HepG2 (cell line): ENCODE data around the gene BLVRB. TPM values are rescaled to one million over a fixed set of nuclear protein-coding genes. Genes with fewer than 3 reads are reported as not detected.

Source experiments
- BRD4 ChIP-seq: sonication (generic); formaldehyde crosslinking; IDR thresholded peaks from 2 replicates; pipeline ENCODE4 v1.4.0; 2020; ENCODE audit warnings: missing genetic modification reagents
- EEA1 ChIP-seq: sonication (generic); formaldehyde crosslinking; IDR thresholded peaks from 2 replicates; pipeline ENCODE4 v1.5.1; 2020; ENCODE audit warnings: mild to moderate bottlenecking, missing genetic modification reagents, borderline replicate concordance
- FOXA3 ChIP-seq: IDR thresholded peaks from 2 replicates; pipeline ENCODE4 v1.6.1; 2016; ENCODE audit warnings: missing genetic modification reagents, missing compliant biosample characterization
- FOXC1 ChIP-seq: sonication (generic); formaldehyde crosslinking; IDR thresholded peaks from 2 replicates; pipeline ENCODE4 v1.8.0; 2022; ENCODE audit warnings: mild to moderate bottlenecking, missing genetic modification reagents, borderline replicate concordance
- FOXK1 ChIP-seq: sonication (generic); formaldehyde crosslinking; IDR thresholded peaks from 2 replicates; pipeline ENCODE4 v1.4.0; 2020; ENCODE audit warnings: low read depth, missing genetic modification reagents, borderline replicate concordance
- GABPA ChIP-seq, 2 experiments: IDR thresholded peaks; 2 replicates each; pipeline ENCODE4 v1.6.1; 2011 to 2016; ENCODE audit warnings: low read depth in 2 of 2, low read length in 1 of 2, missing biosample characterization in 1 of 2, missing genetic modification characterization in 1 of 2
- IRF9 ChIP-seq: sonication (generic); formaldehyde crosslinking; IDR thresholded peaks from 2 replicates; pipeline ENCODE4 v1.8.0; 2022; ENCODE audit warnings: missing genetic modification reagents, mild to moderate bottlenecking, borderline replicate concordance
- KDM2A ChIP-seq: sonication (generic); formaldehyde crosslinking; IDR thresholded peaks from 2 replicates; pipeline ENCODE4 v1.4.0; 2020; ENCODE audit warnings: low read depth, missing genetic modification reagents, borderline replicate concordance
- KDM3A ChIP-seq: IDR thresholded peaks from 2 replicates; pipeline ENCODE4 v1.6.1; 2018; ENCODE audit warnings: low read depth, missing compliant biosample characterization
- MAX ChIP-seq: IDR thresholded peaks from 2 replicates; pipeline ENCODE4 v1.6.1; 2012; ENCODE audit warnings: inconsistent platforms
- MXI1 ChIP-seq: IDR thresholded peaks from 3 replicates; pipeline ENCODE4 v1.6.1; 2012; ENCODE audit warnings: low read depth, low read length, inconsistent platforms, borderline replicate concordance
- NONO ChIP-seq, 2 experiments: fragments of 450-650 bp in 1 of 2; sonication (generic) in 1 of 2; formaldehyde crosslinking in 1 of 2; IDR thresholded peaks in 1 of 2; conservative IDR thresholded peaks in 1 of 2; 2 replicates each; pipeline versions ENCODE4 v1.6.1 to v1.8.0; 2017 to 2022; ENCODE audit warnings: mild to moderate bottlenecking in 1 of 2, missing genetic modification reagents in 1 of 2, moderate library complexity in 1 of 2
- NR0B2 ChIP-seq: sonication (generic); formaldehyde crosslinking; IDR thresholded peaks from 2 replicates; pipeline ENCODE4 v1.4.0; 2020; ENCODE audit warnings: mild to moderate bottlenecking, missing genetic modification reagents
- TFDP1 ChIP-seq: IDR thresholded peaks from 2 replicates; pipeline ENCODE4 v1.6.1; 2016; ENCODE audit warnings: missing compliant biosample characterization, missing genetic modification reagents, borderline replicate concordance
- TRIM24 ChIP-seq: sonication (generic); formaldehyde crosslinking; IDR thresholded peaks from 2 replicates; pipeline ENCODE4 v1.8.0; 2022; ENCODE audit warnings: mild to moderate bottlenecking, missing genetic modification reagents
- YEATS2 ChIP-seq: sonication (generic); formaldehyde crosslinking; IDR thresholded peaks from 2 replicates; pipeline ENCODE4 v1.4.0; 2020; ENCODE audit warnings: missing genetic modification reagents, borderline replicate concordance
- YY1 ChIP-seq: IDR thresholded peaks from 2 replicates; pipeline ENCODE4 v1.6.1; 2011; ENCODE audit warnings: low read length, low read depth, moderate library complexity, mild to moderate bottlenecking; ENCODE audit not compliant: insufficient read depth, insufficient replicate concordance
- ZBTB38 ChIP-seq: sonication (generic); formaldehyde crosslinking; IDR thresholded peaks from 2 replicates; pipeline ENCODE4 v1.5.1; 2020; ENCODE audit warnings: mild to moderate bottlenecking, missing genetic modification reagents
- ZNF225 ChIP-seq: sonication (generic); formaldehyde crosslinking; IDR thresholded peaks from 2 replicates; pipeline ENCODE4 v1.4.0; 2020; ENCODE audit warnings: mild to moderate bottlenecking, missing genetic modification reagents
- ZNF275 ChIP-seq: sonication (generic); formaldehyde crosslinking; IDR thresholded peaks from 2 replicates; pipeline ENCODE4 v1.8.0; 2022; ENCODE audit warnings: missing genetic modification reagents, mild to moderate bottlenecking, inconsistent platforms, borderline replicate concordance
- ZNF432 ChIP-seq: sonication (generic); formaldehyde crosslinking; IDR thresholded peaks from 2 replicates; pipeline ENCODE4 v1.5.0; 2020; ENCODE audit warnings: missing genetic modification reagents, mild to moderate bottlenecking, borderline replicate concordance
- ZNF597 ChIP-seq: sonication (generic); formaldehyde crosslinking; IDR thresholded peaks from 2 replicates; pipeline ENCODE4 v1.5.0; 2020; ENCODE audit warnings: missing genetic modification reagents
- polyA plus RNA-seq, 8 experiments: library from polyadenylated mRNA; depleted of rRNA in 3 of 8; stranded (reverse) in 7 of 8; unstranded in 1 of 8; fragments of >200 nt; fragmentation: Illumina TruSeq in 4 of 8; extraction: Trizol in 4 of 8; gene quantifications; 2 replicates each; pipeline versions ENCODE4 v1.2.1 to v1.2.3, GENCODE V29; 2011 to 2016; ENCODE audit warnings: low read depth in 4 of 8, missing spikeins in 1 of 8, mixed read lengths in 1 of 8; ENCODE audit not compliant: insufficient read depth in 1 of 8
- total RNA-seq, 5 experiments: library from RNA; depleted of rRNA; stranded (reverse); fragments of >200 nt; fragmentation: Illumina TruSeq; extraction: Trizol; gene quantifications; 2 replicates each; pipeline ENCODE4 v1.2.3, GENCODE V29; 2016; ENCODE audit warnings: low read depth in 1 of 5

BLVRB gene
- total and polyA plus RNA-seq, 2 of the 13 experiments (the other 11 are each of a cell fraction or from before 2014, with no cell fraction given): 25.9 to 51.4 TPM

GRCh38 chr19:40444000-40444824 lies 21.3 kb downstream of the BLVRB start, which contains the start of gene SERTAD3 (continued):
- TF ChIP-seq YY1 (peak; percentile 29), TRIM24 (no peak), GABPA (IDR thresholded peaks at IDR 0.05; ENCODE audit: low read depth, low read length) (no peak), GABPA (CRISPR knock-in tag; IDR thresholded peaks at IDR 0.05; ENCODE audit: low read depth) (peak; percentile 41; the same call in 1 of the 2 replicates), NONO (IDR thresholded peaks at IDR 0.05) (no peak), NONO (CRISPR knock-in tag; conservative IDR thresholded peaks at IDR 0.05) (peak; percentile 75), NR0B2 (CRISPR knock-in tag) (peak; percentile 71; the same call in 1 of the 2 replicates), MAX (peak; percentile 64), ZNF597 (no peak), ZNF225 (CRISPR knock-in tag) (peak; percentile 7; the same call in 1 of the 2 replicates), BRD4 (CRISPR knock-in tag) (no peak), FOXK1 (peak; percentile 69; the same call in 1 of the 2 replicates), MXI1 (peak; percentile 64; the same call in 2 of the 3 replicates), IRF9 (CRISPR knock-in tag) (peak; percentile 26; the same call in 1 of the 2 replicates), ZNF275 (CRISPR knock-in tag) (peak; percentile 83; the same call in 1 of the 2 replicates), FOXA3 (0 out of 2 replicates have a peak, but pooled peaks have one; percentile 27), ZNF432 (no peak), YEATS2 (CRISPR knock-in tag) (0 out of 2 replicates have a peak, but pooled peaks have one; percentile 17), ZBTB38 (CRISPR knock-in tag) (0 out of 2 replicates have a peak, but pooled peaks have one; percentile 60), KDM2A (CRISPR knock-in tag) (0 out of 2 replicates have a peak, but pooled peaks have one; percentile 77), FOXC1 (CRISPR knock-in tag) (peak; percentile 17; the same call in 1 of the 2 replicates), TFDP1 (peak; percentile 35; the same call in 1 of the 2 replicates), KDM3A (CRISPR knock-in tag) (0 out of 2 replicates have a peak, but pooled peaks have one; percentile 30), EEA1 (CRISPR knock-in tag) (peak; percentile 57; the same call in 1 of the 2 replicates)
